ENCODE data around the gene POLR2E.

POLR2E gene

DNA sequence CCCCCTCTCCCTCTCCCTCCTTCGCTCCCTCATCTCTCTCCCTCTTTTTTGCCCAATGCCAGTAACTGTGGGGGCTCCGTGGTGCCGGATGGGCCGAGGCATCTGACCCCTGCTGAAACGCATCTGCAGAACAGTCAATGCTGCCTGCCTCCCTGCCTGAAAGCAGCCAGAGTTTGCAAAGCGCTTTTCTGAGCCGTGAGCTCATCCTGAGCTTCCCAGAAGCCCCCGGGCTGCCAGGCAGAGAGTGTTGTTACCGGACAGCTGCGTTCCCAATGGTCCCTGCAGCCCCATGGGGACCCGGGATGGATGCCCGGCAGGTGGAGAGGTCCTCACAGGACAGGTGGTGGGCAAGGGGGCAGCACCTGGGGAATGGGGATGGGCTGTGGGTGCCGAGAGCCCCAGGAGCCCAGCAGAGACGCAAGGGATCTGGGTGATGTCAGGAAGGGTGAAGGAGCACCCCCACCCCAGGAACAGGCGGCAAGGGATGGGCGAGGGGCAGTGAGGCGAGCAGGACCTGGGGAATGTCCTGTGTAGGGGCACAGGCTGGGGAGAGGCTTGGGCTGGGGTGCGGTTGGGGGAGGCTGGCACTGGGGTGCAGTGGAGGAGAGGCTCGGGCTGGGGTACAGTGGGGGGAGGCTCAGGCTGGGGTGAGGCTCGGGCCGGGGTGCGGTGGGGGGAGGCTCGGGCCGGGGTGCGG is 41.6 kb upstream of the POLR2E start:
- no peak for TF ChIP-seq ZFX (IDR thresholded peaks at IDR 0.05; ENCODE audit: borderline replicate concordance)
- TF ChIP-seq, protein P1, sequence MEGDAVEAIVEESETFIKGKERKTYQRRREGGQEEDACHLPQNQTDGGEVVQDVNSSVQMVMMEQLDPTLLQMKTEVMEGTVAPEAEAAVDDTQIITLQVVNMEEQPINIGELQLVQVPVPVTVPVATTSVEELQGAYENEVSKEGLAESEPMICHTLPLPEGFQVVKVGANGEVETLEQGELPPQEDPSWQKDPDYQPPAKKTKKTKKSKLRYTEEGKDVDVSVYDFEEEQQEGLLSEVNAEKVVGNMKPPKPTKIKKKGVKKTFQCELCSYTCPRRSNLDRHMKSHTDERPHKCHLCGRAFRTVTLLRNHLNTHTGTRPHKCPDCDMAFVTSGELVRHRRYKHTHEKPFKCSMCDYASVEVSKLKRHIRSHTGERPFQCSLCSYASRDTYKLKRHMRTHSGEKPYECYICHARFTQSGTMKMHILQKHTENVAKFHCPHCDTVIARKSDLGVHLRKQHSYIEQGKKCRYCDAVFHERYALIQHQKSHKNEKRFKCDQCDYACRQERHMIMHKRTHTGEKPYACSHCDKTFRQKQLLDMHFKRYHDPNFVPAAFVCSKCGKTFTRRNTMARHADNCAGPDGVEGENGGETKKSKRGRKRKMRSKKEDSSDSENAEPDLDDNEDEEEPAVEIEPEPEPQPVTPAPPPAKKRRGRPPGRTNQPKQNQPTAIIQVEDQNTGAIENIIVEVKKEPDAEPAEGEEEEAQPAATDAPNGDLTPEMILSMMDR (IDR thresholded peaks at IDR 0.05), result no peak
- H3K27ac ChIP-seq, result no peak overlapping the region

DNA sequence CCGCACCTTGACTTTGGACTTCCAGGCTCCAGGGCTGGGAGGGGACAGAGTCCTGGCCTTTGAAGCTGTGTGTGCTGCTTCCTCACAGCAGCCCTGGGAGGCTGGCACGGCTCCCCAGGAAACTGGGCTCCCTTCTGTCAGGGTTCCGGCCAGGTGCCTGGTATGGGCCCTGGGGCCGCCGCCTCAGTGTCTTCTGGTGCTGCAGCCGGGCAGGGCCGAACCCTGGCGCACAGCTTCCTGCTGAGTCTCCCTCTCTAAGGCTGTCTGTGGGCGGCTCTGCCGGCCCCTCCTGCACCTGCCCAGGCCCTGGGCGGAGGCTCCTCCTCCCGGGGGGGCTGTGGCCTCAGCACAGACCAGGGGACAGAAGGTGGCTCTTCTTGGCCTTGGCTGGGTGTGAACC is 41.0 kb upstream of the POLR2E start:
- TF ChIP-seq, protein P1 (IDR thresholded peaks at IDR 0.05), result no peak
- TF ChIP-seq ZFX (IDR thresholded peaks at IDR 0.05; ENCODE audit: borderline replicate concordance), result no peak
- no peak overlapping the region for H3K27ac ChIP-seq

DNA sequence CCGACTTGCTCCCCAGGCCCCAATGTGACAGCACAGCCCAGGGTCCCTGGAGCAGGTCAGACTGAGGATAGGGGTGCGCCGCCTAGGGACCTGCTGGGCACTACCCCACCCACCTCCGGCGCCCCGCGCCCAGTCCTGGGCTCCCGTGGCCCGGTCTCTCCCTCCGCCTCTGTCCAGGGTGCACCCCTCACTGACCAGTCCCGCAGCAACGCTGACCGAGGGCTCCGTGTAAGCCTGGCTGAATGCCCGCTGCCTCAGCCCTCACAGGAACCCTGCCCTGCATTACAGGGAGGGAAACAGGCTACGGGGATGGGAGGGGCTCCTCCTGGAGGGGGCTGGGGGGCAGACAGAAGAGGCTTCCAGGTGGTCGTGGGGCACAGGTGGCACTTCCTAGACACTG is 40.3 kb upstream of the POLR2E start:
- no peak overlapping the region for H3K27ac ChIP-seq
- TF ChIP-seq, protein P1 (IDR thresholded peaks at IDR 0.05), result no peak
- TF ChIP-seq ZFX (IDR thresholded peaks at IDR 0.05; ENCODE audit: borderline replicate concordance), result no peak

DNA sequence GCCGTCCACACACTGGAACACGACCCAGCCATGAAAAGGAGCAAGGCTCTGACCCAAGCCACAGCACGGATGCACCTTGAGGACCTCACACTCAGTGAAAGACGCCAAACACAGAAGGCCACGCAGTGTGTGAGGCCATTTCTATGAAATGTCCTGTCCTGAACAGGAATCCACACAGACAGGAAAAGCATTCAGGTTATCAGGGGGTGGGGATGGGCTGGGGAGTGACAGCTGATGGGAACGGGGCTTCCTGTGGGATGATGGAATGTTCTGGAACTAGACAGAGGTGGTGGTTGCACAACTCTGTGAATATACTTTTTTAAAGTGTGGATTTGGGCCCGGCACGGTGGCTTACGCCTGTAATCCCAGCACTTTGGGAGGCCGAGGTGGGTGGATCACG is 39.3 kb upstream of the POLR2E start:
- no peak overlapping the region for H3K27ac ChIP-seq
- no peak for TF ChIP-seq ZFX (IDR thresholded peaks at IDR 0.05; ENCODE audit: borderline replicate concordance)
- TF ChIP-seq, protein P1 (IDR thresholded peaks at IDR 0.05), result no peak

DNA sequence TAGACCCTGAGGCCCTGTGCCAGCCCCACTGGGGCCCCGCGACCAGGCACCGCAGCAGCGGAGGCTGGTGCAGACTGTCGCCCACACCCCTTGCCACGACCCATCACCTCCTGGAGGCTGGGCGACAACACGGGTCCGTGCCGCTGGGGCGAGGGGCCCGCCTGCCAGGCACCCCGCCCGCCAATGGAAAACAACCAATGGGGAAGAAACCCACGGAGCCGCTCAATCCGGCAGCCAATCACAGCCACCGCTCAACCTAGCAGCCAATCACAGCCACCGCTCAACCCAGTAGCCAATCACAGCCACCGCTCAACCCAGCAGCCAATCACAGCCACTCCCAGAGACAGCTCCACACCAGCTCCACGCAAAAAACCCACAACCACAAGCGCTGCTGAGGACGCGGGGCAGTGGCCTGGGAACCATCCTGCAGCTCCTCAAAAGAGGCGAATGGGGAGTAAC is 38.3 kb upstream of the POLR2E start:
- no peak for TF ChIP-seq ZFX (IDR thresholded peaks at IDR 0.05; ENCODE audit: borderline replicate concordance)
- TF ChIP-seq, protein P1 (IDR thresholded peaks at IDR 0.05), result no peak

DNA sequence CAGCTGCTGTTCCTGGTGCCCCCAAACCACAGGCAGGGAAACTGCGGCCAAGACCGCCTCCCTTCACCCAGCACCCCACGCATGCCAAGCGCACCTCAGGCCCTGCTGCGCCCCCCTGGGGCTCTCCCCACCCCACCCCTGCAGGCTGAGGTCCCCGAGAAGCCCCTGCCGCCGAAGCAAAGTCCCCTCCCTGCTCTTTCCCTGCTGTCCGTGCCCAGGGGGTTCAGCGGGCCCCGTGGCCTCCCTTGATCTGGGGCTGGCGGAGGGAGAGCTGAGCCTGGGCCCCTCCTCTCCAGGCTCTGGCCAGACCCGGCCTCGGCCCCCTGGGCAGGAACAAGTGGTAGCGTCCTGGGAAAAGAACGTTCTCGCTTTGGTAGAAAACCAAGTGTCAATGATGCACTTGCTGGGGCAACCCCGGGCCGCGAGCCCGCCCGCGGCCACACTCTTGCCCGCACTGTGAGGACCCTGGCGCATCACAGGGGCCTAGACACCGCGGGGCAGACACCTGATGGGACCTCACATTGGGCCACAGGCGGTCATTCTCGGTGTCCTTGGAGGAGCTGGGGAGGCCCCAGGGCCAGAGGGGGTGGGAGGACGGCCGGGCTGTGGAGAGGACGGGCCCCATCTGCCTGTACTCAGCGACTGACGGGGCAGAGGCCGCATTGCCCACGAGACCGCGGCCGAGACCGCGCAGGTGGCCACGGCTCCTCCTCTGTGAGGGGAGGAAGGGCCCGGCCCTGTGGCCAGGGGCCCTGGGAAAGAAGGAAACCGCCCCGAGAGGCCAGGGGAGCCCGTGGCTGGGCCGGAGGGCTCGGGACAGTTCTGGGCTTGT is 37.6 kb upstream of the POLR2E start:
- peak overlapping the region; percentile 51 for H3K27ac ChIP-seq
- TF ChIP-seq ZFX (IDR thresholded peaks at IDR 0.05; ENCODE audit: borderline replicate concordance), result no peak
- TF ChIP-seq, protein P1 (IDR thresholded peaks at IDR 0.05), result no peak

More for the DNA sequence above, 38.3 kb upstream of the POLR2E start:
- no peak overlapping the region for H3K27ac ChIP-seq

Data from 22Rv1 (cell line).